Measurements from ENCODE around the gene KAZN.
A peak's percentile ranks its signal among the peaks of the same experiment; 100 is the strongest.

The KAZN gene

DNA sequence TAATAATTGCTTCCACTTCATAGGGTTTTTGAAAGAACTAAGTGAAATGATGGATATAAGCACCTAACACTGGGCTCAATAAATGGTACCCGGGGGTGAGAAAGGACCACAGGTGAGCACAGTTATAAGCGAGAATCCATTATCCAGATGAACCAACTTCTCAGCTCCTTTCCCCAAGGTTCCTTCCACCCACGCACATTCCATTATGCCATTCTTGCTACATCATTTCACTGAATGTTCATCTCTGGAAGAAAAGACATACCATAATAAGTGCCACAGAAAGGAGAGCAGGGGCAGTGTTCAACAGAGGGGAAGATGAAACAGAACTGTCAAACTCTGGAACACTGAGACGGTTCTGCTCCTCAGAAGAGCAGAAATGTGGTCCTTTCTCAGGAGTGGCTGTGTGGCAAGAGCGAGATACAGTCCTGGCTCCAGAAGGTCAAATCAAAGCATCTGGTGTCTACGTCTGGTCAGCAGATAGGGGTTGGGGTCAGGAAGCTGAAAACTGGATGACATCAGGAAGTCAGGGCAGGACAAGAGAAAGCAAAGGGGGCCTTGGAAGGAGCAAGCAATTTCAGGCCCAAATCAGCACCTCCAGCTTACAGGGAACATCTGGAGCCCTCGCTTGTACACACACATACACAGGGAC is 299.6 kb downstream of the KAZN start:
- DNase-seq, result no peak

DNA sequence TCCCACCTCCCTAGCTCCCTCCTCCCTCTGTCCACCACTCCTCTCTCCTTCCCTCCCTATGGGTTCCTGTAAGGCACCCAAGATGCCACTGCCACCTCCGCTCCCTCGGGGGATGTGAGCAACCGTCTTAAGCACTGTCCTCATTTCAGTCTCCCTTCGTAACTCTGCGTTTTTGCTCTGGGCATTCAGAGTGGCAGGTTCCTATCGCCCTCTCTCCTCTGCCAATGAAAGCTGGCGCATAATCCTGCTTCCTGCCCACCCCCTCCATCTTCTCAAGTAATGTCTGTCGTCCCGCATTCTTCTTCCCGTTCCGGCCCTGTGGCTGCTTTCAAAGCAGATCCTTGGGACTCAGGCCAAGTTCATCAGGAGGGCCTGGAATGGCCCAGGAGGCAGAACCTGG is 301.2 kb downstream of the KAZN start:
- DNase-seq, result no peak

DNA sequence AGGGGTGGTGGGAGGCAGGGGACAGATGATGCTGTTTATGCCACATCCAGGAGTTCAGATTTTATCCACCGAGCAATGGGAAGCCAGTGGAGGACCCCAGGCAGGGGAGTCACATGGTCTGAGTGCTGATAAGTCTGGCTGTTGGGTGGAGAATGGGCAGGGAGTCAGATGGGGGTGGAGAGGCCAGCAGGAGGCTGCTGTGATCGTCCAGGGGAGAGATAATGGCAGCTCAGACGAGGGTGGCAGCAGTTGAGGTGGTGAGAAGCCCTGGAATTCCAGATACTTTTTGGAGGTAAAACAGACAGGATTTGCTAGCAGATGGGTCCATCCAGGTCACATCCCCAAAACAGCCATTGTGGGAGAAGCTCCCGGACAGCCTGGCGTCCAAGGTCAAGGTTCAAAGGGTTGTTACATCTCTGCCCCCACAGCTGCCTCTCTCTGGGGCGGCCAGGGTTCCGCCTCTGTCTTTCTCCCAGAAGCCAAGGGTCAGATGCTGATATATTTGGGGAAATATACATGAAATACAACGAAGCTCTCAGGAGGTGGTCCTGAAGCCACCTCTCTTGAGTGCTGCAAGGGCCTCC is 303.0 kb downstream of the KAZN start:
- DNase-seq, result no peak

DNA sequence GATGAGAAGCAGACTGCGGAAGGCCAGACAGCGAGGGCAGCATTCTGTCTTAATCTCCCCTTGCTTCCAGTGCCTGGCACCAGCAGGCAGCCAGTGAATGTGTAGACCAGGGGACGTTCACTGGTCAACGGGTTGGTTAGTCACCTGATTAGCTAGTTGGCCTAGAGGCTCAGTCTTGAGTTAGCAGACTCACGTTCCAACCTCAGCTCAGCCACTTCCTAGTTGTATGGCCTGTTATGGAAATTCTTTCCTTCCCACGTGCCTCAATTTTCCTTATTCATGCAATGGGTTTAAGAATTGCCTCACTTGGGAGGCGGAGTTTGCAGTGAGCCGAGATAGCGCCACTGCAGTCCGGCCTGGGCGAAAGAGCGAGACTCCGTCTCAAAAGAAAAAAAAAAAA is 305.4 kb downstream of the KAZN start:
- no peak for DNase-seq

DNA sequence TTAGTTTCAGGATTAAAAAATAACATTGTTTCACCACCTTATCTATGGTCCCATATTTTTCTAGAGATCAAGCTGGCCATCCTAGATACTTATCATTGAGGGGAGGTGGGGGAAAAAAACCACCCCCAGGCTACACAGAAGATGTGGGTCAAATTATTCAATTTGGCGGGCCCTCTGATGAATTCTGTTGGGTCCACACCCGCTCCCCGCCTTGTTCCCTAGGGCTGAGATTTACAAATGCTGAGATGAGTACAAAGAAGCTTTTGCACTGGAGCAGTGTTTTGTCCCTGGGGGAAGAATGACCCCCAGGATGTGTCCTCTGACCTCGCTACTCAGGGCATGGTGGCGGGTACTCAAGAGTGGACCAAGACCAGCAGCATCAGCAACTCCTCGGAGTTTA is 308.2 kb downstream of the KAZN start:
- no peak for DNase-seq

DNA sequence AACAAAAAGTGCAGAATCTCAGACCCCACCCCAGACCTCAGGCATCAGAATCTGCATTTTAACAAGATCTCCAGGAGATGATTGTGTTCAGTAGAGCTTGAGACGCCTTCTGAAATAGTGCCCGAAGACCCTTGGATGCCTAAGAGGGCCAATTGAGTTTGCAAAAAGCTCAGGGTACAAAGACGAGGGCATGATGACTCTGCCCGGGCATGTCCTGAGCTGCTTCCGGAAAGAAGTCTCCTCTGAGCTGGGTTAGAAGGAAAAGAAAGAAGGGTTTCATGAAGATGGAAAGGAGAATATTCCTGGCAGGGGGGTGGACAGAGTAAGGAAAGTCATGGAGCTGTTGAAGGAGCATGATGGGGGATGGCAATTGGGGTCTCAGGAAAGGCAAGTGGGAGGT is 308.9 kb downstream of the KAZN start:
- DNase-seq, result no peak

DNA sequence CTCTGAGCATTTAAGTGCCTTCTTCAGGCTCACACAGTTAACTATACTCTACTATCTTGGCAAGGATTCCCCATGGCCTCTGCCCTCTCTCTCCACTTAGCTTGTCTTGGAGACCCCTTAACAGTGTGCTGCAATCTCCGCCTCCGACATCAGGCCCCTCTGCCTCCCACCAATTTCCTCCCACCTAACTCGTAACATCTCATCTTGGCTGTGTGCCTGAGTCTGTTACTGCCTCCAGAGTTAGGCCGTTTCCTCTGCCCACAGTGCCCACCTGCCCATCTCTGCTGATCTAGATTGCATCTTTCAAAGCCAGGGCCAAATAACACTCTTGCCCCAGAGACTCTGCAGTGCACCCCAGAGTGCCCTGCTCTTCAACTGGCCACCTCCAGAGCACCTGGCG is 310.8 kb downstream of the KAZN start:
- DNase-seq, result no peak

DNA sequence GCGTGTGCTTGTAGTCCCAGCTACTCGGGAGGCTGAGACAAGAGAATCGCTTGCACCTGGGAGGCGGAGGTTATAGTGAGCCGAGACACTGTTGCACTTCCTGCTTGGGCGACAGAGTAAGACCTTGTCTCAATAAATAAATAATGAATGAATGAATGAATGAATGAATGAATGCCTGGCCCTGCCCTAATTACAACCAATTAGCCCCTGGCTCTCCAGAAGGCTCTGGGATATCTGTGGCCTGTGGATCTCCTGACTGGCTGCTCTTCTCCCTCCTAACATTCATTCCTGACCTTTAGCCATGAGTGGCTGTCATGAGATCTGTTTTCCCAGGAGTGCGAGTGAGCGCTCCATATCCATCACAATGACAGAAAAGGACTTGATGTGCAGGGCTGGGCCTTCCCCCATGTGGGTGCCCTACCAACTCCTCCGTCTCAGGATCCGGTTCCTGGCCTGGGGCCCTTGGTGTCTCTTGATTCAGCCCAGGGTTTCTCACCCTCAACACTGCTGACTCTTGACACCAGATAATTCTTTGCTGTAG is 311.5 kb downstream of the KAZN start:
- DNase-seq, result no peak

DNA sequence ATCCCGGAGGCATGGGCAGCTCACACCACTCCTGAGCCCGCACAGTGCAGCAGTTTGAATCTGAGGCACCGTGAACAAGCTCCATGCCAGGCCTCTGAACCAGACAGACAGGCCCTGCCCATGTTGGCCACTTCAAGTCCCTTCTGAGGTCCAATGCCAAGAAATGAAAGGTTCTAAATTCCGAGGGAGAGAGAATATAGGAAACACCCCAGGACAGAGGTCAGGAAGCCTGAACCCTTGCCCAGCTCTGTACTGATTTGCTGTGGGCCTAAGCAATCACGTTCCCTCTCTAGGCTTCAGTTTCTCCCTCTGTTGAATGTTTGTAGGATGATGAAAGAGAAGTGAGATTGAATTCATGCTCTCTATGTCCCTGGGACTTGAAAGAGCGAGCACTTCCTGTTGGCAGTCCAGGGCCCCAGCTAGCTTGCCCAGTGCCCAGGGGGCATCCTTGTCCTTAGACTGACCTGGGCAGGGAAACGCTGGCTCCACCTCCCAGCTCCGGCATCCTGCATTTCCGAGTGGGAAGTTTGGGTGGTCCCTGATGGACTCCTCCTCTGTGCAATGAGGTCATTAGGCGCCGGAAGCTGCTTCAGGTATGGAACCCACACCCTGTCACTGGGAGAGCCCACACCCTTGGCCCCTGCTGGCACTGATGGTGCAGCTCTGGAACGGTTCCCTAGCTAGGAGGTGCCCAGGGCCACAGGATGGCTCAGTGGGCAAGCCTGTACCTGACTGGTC is 312.7 kb downstream of the KAZN start:
- DNase-seq, result no peak

DNA sequence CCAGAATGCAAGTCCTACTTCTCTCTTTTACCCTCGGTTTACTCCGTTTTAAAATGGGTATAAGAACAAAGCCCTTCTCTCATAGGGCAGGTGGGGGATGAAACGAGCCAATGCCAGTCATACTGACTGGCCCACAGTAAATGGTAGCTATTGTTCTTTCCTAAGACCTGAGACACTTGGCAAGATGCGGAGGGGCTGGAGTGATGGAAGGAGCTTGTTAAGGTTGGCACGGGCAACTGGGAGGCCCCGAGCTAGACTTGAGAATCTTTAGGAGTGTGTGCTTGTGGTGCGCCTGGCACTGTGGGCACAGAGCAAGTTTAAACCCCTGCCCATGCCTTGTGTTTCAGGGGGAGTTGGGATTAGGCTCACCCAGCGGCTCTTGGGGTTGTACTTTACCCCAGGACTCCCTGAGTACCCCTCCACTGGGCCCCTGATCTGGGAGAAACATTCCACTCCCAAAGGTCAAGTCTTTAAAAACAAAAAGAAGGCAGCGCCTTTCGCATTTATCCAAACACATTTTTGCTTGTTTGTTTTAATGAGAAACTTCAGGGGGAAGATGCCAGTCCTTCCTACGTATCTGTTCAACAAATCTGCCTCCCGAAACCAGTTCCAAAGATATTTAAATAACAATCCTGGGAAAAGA is 314.5 kb downstream of the KAZN start:
- DNase-seq, result no peak

DNA sequence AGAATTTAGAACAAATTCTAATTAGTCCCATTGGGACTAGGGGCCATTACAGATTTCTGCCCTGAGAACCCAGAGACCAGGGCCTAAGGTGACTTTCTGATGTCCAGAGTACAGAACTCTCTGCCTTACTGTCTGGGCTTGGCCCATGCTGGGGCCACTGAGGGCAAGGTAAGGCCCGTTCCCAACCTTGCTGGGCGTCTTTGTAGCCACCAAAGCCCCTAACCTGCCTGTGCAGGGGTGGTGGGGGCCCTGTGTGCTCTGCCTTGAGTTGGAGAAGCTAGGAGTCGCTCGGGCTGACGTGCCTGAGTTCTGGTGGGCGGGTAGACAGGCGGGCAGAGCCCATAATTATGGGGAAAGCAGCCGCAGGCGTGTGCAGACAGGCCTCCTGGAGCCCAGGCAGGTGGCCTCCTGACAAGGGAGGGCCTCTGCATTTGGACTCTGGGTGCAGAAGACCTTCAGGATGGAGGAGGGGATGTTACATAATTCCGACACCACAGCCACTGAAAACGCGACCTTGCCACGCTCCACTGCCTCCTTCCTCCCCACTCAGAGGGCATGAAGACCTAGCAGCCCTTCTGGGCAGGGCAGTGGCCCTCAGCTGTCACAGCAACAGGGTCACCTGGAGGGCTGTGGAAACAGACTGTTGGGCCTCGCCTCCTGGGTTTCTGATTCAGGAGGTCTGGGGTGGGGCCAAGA is 315.1 kb downstream of the KAZN start:
- DNase-seq, result no peak

DNA sequence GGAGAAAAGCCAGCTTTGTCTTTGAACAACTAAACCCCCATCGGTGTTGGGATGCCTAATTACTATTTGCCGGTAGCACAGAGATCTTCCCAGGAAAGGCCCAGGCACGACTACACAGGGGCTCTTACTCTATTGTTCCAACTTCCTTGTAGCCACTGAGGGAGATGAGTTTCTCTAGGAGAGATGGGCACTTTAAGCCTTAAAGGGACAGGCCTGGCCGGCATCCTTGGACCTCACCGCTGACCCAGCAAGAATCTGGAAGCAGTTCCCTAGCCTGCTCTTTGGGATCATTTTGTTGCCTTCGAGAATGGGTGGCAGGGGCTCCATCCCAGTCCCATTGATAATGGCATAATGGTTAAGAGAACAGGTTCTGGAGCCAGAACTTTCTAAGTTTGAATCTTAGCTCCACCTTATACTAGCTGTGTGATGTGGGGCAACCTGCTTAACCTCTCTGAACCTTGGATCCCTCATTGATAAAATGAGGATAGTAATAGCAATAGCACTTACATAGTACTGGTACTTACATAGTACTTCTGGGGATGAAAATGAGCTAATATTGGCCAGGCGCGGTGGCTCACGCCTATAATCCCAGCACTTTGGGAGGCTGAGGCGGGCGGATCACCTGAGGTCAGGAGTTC is 316.0 kb downstream of the KAZN start:
- no peak for DNase-seq

DNA sequence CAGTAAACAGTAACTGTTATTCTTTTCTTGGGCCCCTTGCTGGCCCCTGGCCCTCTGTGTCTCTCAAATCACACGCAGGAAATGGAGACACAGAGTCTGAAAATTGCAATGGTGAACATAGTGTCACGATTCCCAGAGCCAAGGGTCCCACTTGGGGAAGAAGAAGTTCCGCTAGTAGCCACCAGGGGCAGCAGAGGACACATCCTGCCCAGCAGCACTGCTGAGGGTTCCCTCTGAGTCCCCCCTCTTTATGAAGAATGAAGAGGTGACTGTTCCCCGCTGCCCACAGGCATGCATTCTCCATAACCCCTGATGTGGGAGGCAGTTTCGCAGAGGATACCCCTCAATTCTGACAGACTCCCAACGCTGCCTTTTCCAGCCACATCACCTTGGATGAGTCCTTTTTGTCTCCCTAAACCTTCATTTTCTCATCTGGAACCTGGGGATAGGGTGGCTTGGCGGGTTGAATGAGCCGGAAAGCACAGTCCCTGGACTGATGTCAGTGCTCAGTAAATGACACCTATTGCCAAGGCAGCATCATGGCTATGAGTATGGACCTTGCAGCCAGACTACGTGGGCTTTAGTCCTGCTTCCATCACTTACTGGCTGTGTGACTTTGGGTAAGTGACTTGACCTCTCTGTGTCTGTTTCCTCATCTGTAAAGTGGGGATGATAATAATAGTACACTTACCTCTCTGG is 317.0 kb downstream of the KAZN start:
- peak; percentile 4 for DNase-seq

DNA sequence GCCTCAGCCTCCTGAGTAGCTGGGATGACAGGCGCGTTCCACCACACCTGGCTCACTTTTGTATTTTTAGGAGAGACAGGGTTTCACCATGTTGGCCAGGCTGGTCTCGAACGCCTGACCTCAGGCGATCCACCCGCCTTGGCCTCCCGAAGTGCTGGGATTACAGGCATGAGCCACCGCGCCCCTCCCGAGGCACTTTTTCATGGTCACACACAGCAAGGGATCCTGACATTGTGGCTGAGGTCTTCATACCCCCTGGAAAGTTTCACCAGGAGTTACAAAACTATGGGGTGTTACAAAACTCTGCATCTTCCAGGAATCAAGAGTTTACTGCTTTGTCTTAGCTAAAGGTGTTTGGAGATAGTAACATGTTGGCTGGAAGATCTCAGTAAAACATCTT is 320.8 kb downstream of the KAZN start:
- no peak for DNase-seq

DNA sequence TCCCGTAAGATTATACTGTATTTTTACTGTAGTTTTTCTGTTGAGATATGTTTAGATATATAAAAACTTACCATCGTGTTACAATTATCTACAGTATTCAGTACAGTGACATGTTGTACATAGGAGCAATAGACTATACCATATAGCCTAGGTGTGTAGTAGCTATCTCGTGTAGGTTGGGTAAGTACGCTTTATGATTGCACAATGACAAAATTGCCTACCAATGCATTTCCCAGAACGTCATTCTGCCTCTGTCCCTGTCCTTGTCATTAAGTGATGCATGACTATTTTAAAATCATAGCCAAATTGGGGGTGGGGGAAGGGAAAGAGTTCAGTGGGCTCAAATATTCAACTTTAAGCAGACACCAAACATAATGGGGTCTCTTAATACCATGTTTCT is 321.3 kb downstream of the KAZN start:
- DNase-seq, result no peak

DNA sequence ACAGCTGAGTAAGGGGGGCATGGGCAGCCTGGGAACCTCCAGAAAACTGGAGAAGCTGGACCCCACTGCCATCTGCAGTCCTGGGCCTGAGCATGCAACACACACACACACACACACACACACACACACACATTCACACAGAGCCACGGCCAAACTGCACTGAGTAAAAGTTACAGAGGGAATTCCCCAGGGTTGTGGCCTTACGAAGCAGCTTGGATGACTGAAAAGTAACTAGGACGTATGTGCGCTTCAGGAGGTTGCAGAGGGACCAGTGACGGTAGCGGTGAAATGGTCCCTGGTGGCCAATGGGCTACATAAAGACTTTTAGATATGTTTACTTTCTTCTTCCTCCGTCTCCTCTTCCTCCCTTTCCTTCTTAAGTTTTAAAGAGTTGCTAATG is 322.6 kb downstream of the KAZN start:
- DNase-seq, result no peak

DNA sequence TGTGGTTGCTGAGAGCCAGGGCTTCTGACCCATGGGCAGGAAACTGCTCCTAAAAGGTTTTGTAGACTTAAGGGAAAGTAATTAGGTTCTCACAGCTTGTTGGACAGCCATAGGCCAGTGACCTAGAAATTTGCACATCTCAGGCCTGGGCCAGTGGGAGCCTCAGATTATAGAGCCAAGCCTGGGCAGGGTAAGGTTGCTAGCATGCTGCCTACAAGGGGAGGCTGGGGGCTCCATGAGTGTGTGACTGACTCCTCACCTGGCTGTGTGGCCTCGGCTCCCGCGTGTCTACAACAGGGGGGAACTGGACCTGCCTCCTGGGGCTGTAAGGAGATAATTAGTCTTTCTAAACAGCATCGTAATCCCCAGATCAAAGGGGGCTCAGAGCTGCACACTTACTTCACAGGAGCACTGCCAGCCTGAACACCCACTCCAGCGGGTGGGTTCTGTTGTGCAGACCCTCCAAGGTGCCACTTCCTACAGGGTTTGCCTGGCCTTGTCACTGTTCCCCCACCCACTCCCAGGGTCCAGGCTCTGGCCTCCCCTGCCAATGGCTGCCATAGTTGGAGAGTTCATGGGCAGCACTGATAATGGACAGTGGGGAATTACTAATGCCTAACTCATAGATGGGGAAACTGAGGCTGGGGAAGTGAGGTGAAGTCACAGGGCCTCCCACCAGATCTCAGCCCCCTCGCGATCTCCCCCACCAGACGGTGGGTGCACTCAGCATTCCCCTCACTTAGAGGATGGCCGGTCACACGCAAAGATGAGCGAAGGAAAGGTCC is 324.6 kb downstream of the KAZN start:
- no peak for DNase-seq

DNA sequence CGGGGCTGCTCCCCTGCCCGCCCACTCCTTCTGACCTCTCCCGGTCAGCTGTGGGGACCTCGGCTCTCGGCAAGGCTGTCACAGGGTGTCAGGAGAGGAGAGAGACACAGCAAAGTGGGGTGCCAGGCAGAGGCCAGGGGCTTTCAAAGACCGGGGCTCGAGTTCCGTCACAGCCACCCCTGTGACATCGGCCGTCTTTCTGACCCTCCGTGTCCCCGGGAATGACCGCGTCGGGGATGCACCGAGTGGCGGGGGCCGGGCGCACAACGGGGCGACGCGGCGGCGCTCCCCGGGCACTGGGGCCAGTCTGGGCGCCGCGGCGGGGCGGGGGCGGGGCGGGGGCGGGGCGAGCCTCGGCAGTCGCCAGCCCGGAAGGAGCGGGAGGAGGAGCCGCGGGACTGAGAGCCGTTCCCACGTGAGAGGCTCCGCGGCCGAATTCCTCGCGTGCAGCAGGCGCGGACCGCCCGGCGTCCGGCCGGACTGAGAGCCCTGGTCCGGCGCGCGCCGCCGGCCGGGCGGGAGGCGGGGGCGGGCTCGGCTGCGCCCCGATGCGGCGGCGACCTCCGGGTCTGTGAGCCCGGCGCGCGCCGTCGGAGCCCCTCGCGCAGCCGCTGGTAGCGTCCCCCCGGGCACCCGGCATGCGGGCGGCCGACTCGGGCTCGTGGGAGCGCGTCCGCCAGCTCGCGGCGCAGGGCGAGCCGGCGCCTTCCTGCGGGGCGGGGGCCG is 325.4 kb downstream of the KAZN start:
- DNase-seq, result no peak

DNA sequence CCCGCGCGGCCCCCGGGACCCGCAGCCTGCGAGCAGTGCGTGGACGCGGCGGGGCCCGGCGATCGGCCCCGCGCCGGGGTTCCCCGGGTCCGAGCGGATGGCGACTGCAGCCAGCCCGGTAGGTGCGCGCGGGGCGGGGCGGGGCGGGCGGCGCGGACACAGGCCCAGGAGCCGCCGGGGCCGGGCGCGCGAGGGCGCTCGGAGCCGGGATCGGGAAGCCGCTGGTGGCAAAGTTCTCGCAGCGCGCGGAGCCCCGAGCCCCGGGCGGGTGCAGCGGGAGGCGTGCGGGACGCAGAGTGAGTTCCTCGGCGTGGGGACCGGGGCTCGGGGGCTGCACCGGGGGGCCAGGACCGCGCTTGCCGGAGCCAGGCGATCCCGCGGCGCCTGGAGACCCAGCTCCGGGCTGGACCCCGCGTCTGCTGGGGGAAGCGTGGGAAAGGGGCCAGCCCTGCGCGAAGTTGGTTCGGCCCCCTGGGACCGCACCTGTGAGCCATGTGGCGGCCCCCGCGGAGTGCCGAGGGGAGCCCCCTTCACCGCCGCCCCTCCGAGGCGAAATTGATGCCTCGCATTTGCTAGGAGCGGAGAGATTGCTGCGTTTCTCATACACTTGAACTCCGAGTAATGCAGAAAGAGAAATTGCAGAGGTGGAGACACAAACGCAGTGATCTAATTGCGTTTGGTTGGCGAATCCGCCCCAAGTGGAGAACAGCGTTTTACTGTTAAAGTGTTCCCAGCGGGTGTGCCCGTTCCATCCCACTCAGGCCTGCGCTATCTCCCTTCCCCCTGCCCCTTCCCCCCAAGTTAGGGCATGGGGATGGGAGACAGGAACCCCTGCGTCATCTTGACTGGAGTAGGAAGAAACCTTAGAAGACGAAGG is 326.2 kb downstream of the KAZN start:
- DNase-seq, result no peak

Measured in NK-92 treated with Interleukin-12 subunit alpha and Interleukin-12 subunit beta, amount 100 ng/mL, for 24 hours (cell line).